Parathyroid adenoma (tissue), 2 donors: ENCODE measurements around the gene LYPD1.

Experiments
- H2AFZ ChIP-seq: fragments of 300-600 bp; sonication (generic); one replicate; pipeline ENCODE4 v1.7.0; 2017; ENCODE audit warnings: antibody characterized with exemption, mild to moderate bottlenecking
- H3K27ac ChIP-seq: fragments of 300-600 bp; sonication (generic); one replicate; pipeline ENCODE4 v1.7.0; 2017
- H3K27me3 ChIP-seq: fragments of 300-600 bp; sonication (generic); one replicate; pipeline ENCODE4 v1.7.0; 2017; ENCODE audit warnings: low read length; ENCODE audit not compliant: control insufficient read depth, insufficient read depth
- H3K36me3 ChIP-seq: fragments of 300-600 bp; sonication (generic); one replicate; pipeline ENCODE4 v1.7.0; 2017; ENCODE audit warnings: low read length; ENCODE audit not compliant: control insufficient read depth, insufficient read depth
- H3K4me1 ChIP-seq: fragments of 300-600 bp; sonication (generic); one replicate; pipeline ENCODE4 v1.7.0; 2017; ENCODE audit warnings: control low read depth
- H3K4me2 ChIP-seq: fragments of 300-600 bp; sonication (generic); one replicate; pipeline ENCODE4 v1.7.0; 2017; ENCODE audit warnings: low read length
- H3K4me3 ChIP-seq: fragments of 300-600 bp; sonication (generic); one replicate; pipeline ENCODE4 v1.7.0; 2017; ENCODE audit warnings: low read depth, low read length
- H3K79me2 ChIP-seq: fragments of 300-600 bp; sonication (generic); one replicate; pipeline ENCODE4 v1.7.0; 2017; ENCODE audit warnings: control low read depth
- H3K9ac ChIP-seq: fragments of 300-600 bp; sonication (generic); one replicate; pipeline ENCODE4 v1.7.0; 2017; ENCODE audit warnings: mild to moderate bottlenecking
- H3K9me3 ChIP-seq: fragments of 300-600 bp; sonication (generic); one replicate; pipeline ENCODE4 v1.7.0; 2017; ENCODE audit warnings: low read length; ENCODE audit not compliant: control insufficient read depth
- TF ChIP-seq, protein P1 (sequence below): fragments of 300-600 bp; sonication (generic); IDR thresholded peaks from one replicate; pipeline ENCODE4 v1.7.0; 2017; ENCODE audit warnings: antibody characterized with exemption, mild to moderate bottlenecking
- donor health status: primary hyperparathyroidism.

The LYPD1 gene

DNA sequence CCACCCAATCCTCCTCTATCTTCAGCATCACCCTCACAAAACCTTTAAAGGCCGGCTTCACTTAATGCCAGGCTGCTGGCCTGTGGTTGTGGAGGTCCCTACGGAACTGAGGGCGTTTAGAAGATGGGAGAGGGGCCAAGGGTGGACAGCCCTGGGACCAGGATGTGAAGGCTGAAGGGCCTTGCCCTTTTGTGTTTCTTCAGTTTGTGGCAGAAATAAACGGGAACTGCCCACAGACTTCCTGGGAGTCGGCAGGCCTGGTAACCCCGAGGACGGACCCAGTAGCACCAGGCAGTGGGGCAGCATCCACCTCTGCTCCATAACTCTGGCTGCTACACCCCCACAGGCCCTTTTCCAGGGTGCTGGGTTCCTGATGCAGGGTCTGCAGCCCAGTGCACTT lies 51.3 kb downstream of the LYPD1 start:
- TF ChIP-seq, protein P1, sequence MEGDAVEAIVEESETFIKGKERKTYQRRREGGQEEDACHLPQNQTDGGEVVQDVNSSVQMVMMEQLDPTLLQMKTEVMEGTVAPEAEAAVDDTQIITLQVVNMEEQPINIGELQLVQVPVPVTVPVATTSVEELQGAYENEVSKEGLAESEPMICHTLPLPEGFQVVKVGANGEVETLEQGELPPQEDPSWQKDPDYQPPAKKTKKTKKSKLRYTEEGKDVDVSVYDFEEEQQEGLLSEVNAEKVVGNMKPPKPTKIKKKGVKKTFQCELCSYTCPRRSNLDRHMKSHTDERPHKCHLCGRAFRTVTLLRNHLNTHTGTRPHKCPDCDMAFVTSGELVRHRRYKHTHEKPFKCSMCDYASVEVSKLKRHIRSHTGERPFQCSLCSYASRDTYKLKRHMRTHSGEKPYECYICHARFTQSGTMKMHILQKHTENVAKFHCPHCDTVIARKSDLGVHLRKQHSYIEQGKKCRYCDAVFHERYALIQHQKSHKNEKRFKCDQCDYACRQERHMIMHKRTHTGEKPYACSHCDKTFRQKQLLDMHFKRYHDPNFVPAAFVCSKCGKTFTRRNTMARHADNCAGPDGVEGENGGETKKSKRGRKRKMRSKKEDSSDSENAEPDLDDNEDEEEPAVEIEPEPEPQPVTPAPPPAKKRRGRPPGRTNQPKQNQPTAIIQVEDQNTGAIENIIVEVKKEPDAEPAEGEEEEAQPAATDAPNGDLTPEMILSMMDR, result no peak
- H3K4me3 ChIP-seq, result no peak overlapping the region

DNA sequence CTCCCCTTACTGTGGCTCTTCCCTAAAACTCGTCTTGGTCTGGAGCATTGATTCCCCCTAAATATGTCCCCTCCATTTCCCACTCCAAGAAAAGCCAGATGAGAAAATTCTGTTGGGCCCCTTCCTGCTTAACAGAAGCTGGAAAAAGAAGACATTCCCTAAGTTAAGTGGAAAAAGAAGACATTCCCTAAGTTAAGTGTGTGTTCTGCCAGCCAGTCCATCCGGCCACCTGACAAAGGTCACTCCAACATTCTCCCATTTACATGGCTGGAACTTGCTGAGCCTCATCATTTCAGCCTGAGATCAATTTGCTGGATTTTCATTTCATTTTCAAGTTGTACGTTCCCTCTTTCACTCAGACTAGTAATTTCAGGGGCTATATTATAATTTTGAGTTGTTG lies 52.0 kb downstream of the LYPD1 start:
- Histone ChIP-seq H3K27me3 (no peaks in the 10 kb centered on the region), H2AFZ (no peak overlapping the region), H3K27ac (no peak overlapping the region), H3K79me2 (no peaks in the 10 kb centered on the region), H3K36me3 (no peaks in the 10 kb centered on the region), H3K4me2 (no peak overlapping the region), H3K9me3 (no peaks in the 10 kb centered on the region), H3K9ac (no peak overlapping the region), H3K4me3 (no peak overlapping the region), H3K4me1 (no peaks in the 10 kb centered on the region)
- TF ChIP-seq, protein P1, result no peak

More for the DNA sequence above, 51.3 kb downstream of the LYPD1 start:
- Histone ChIP-seq H3K9ac (no peak overlapping the region), H3K27ac (no peak overlapping the region), H3K4me1 (no peaks in the 10 kb centered on the region), H3K27me3 (no peaks in the 10 kb centered on the region), H3K4me2 (no peak overlapping the region), H3K9me3 (no peaks in the 10 kb centered on the region), H3K79me2 (no peaks in the 10 kb centered on the region), H2AFZ (no peak overlapping the region), H3K36me3 (no peaks in the 10 kb centered on the region)

DNA sequence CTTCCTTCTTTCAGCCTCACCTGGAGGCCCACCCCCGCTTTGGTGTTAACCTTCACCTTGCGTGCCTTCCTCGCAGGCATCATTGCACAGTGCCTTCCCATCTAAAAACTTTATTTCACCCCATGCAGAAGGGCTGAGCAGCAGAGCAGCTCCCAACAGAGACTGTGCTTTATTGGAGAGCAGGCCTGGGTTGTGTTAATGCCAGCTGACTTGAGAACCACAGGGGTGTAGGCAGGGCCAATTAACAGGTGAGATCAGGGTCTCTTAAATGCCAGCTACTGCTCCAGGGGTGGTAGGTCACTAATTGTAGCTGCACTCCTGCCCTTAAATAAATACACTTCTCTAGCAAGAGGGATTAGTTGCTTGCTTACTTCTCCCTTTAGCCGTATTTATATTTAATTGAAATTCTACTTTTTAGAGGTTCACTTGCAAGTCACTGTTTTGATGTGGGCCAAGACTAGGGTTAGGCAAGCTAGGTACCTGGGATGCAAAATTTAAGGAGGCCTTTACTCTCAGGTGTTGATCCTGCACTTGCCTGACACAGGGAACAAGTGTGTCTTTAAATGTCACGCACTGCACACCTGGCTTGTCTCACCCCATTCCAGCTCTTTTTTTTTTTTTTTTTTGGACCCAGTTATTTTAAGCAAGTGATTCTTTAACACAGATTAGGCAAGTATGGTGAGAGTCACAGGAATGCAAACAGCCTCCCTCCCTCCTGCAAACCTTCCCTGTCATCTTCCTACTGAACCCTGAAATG lies 54.5 kb downstream of the LYPD1 start:
- Histone ChIP-seq H3K79me2 (no peaks in the 10 kb centered on the region), H3K9ac (no peak overlapping the region), H3K4me3 (no peak overlapping the region), H2AFZ (no peak overlapping the region), H3K9me3 (no peaks in the 10 kb centered on the region), H3K36me3 (no peaks in the 10 kb centered on the region), H3K27me3 (no peaks in the 10 kb centered on the region), H3K4me2 (no peak overlapping the region), H3K4me1 (no peaks in the 10 kb centered on the region), H3K27ac (no peak overlapping the region)
- TF ChIP-seq, protein P1, result no peak

DNA sequence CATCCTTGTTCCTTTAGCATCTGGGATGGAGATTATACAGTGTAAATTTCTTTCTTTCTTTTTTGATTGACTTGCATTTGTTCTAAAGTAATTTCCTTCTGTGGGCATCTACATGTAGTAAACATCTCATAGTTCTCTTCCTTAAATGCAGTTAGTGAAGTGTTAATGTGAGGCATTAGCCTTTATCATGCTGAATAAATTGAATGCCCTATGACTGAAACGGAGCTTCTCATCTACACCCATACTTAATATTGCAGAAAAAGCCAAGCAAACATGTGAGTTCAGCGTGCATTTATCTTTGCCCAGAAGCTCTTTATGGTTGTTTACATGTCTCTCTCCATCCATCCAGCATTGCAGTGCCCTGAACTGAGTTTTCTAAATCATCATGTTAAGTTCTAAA lies 58.3 kb downstream of the LYPD1 start:
- Histone ChIP-seq H3K79me2 (no peaks in the 10 kb centered on the region), H3K9ac (no peak overlapping the region), H3K36me3 (no peaks in the 10 kb centered on the region), H2AFZ (no peak overlapping the region), H3K9me3 (no peaks in the 10 kb centered on the region), H3K4me1 (no peaks in the 10 kb centered on the region), H3K27ac (no peak overlapping the region), H3K27me3 (no peaks in the 10 kb centered on the region), H3K4me2 (no peak overlapping the region), H3K4me3 (no peak overlapping the region)
- TF ChIP-seq, protein P1, result no peak
